A172 (cell line): ENCODE results near the gene CISD1. TPM values are rescaled to one million over a fixed set of nuclear protein-coding genes. Genes with fewer than 3 reads are reported as not detected.
A peak's percentile ranks its signal among the peaks of the same experiment; 100 is the strongest.
"Not testable (repeated sequence)": the region's sequence is repeated elsewhere in the genome, so short reads cannot be mapped to it uniquely, and the experiment has no call there.

Source experiments
- DNase-seq: peaks from one replicate; pipeline ENCODE4 v3.0.0-alpha.2; 2015; ENCODE audit warnings: low spot score
- total RNA-seq: library from RNA; depleted of rRNA; stranded (reverse); fragments of >200 nt; shearing (Covaris generic); gene quantifications from 2 replicates; pipeline ENCODE4 v1.2.3, GENCODE V29; 2014; rRNA removed

CISD1 gene
- total RNA-seq, result 31.9 and 71.3 TPM in 2 replicates

GRCh38 chr10:58268946-58269781, at the start of gene CISD1:
Gene CISD1, plus strand, starts transcription at chr10:58269162. Its CDS starts 112 bp downstream, at chr10:58269274.
- DNase-seq, result peak; percentile 98

DNA sequence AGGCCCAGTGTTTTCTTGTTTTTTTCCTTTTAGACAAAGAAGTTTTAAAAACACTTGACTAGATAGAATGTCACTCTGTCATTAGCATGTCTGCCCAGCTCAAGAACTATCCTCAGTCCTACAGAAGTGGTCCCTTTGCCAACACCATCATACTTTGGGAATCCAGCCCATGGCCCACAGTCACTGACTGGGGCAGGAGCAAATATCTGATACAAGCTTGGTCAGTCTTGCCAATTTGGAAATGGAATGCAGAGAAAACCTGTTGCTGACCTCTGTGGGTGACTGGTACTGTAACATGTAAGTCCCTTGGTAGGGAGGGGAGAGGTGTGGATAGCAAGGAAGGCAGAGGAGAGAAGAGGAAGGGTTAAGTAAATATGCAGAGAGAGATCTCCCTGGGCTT, 49.1 kb upstream of the CISD1 start:
- no peak for DNase-seq

- no peak for DNase-seq
Measured at GRCh38 chr10:58220769-58221451, 48.1 kb upstream of the CISD1 start.

GRCh38 chr10:58225654-58226053, 43.3 kb upstream of the CISD1 start:
- DNase-seq, result no peak

GRCh38 chr10:58229856-58230255, 39.1 kb upstream of the CISD1 start:
- not testable (repeated sequence) for DNase-seq

DNA sequence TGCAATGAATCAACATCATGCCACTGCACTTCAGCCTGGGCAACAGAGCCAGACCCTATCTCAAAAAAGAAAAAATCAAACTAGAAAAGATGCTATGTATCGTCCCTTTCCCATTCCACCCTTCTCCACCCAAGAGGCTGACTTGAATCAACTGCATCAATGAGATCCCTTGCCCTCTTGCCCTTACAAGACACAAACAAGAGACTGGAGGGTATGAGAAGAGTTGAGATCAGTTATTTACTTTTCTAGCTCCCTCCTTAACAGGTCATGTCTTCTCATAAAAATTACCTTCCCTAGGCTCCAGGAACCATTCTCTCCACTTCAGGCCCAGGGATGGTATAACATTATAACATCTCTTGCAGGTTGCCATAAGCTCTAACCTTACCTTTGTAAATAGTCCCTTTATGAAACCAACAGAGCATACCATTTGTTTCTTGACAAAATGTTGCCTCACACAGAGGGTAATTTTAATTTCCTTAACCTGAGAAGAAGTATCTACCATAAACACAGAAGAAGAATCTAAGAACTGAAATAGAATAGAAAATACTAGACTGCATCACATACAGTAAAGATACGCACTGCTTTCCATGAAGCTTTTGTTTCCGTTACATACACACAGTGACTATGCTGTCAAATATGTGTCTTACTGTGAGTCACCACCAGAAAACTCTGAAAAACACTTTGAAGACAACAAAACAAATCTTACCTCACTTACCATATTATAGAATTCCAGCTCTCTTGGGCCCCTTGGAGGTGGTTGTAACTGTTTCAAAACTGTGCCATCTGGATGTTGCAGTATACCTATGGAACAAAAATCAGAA, 31.7 kb upstream of the CISD1 start:
- peak; percentile 86 for DNase-seq

GRCh38 chr10:58239561-58240169, 29.3 kb upstream of the CISD1 start:
- no peak for DNase-seq

DNA sequence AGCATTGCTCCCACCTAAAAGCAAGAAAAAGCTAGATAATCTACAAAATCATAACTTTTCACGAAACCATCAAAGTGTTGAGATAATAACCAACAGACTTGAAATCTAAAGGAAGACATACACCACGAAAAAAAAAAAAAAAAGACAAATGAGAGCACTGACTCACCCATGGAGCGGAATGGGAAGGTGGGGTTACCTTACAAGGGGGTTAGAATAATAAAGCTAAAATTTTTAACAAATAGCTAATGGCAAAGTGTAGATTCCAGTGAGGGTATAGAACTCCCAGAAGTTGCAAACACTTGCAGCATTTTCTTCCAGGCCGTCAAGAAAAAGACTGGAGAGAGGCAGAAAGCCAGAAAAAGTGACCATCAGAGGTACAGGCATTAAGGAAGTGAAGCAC, 28.4 kb upstream of the CISD1 start:
- DNase-seq, result peak; percentile 28

- DNase-seq, result no peak
Measured at GRCh38 chr10:58241346-58241745, 27.6 kb upstream of the CISD1 start.

DNA sequence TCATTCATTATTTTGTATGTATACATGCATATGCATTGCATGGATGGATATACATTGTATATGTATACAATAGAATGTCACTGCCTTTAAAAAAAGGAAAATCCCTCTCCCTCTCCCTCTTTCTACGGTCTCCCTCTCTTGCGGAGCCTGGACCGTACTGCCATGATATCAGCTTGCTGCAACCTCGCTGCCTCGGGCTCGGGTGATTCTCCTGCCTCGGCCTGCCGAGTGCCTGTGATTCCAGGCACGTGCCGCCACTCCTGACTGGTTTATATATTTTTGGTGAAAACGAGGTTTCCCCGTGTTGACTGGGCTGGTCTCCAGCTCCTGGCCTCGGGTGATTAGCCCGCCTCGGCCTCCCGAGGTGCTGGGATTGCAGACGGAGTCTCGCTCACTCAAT, 25.7 kb upstream of the CISD1 start:
- no peak for DNase-seq

DNA sequence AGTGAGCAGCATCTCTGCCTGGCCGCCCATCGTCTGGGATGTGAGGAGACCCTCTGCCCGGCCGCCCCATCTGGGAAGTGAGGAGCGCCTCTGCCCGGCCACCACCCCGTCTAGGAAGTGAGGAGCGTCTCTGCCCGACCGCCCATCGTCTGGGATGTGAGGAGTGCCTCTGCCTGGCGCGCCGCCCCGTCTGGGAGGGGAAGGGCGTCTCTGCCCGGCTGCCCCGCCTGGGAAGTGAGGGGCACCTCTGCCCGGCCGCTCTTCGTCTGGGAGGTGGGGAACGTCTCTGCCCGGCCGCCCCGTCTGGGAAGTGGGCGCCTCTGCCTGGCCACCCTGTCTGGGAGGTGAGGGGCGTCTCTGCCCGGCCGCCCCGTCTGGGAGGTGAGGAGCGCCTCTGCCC, 25.2 kb upstream of the CISD1 start:
- DNase-seq, result not testable (repeated sequence)

DNA sequence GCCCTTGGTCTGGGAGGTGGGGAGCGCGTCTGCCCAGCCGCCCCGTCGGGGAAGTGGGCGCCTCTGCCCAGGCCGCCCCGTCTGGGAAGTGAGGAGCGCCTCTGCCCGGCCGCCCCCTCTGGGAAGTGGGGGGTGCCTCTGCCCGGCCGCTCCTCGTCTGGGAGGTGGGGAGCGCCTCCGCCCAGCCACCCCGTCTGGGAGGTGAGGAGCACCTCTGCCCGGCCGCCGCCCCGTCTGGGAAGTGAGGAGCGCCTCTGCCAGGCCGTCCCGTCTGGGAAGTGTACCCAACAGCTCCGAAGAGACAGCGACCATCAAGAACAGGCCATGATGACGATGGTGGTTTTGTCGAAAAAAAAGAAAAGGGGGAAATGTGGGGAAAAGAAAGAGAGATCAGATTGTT, 24.7 kb upstream of the CISD1 start:
- DNase-seq, result not testable (repeated sequence)

DNA sequence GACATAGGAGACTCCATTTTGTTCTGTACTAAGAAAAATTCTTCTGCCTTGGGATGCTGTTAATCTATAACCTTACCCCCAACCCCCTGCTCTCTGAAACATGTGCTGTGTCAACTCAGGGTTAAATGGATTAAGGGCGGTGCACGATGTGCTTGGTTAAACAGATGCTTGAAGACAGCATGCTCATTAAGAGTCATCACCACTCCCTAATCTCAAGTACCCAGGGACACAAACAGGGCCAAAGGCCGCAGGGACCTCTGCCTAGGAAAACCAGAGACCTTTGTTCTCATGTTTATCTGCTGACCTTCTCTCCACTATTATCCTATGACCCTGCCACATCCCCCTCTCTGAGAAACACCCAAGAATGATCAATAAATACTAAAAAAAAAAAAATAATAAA, 24.3 kb upstream of the CISD1 start:
- not testable (repeated sequence) for DNase-seq

- no peak for DNase-seq
Measured at GRCh38 chr10:58253184-58253583, 15.8 kb upstream of the CISD1 start.

GRCh38 chr10:58254644-58255043, 14.3 kb upstream of the CISD1 start:
- no peak for DNase-seq

DNA sequence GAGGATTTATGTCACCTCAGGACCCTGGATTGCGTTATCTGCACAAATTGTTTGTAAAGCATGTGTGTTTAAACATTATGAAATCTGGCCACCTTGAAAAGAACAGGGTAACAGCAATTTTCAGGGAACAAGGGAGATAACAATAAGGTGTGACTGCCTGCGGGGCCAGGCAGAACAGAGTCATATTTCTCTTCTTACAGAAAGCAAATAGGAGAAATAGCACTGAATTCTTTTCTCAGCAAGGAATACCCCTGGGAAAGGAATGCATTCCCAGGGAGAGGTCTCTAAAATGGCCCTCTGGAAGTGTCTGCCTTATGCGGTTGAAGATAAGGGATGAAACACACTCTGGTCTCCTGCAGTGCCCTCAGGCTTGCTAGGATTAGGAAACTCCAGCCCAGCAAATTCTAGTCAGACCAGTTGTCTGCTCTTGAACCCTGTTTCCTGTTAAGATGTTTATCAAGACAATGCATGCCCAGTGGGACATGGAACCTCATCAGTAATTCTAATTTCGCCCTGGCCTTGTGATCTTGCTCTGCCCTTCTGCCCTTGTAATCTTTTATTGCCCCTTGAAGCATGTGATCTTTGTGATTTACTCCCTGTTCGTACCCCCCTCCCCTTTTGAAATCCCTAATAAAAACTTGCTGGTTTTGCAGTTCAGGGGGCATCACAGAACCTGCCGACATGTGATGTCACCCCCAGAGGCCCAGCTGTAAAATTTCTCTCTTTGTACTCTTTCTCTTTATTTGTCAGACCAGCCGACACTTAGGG, 12.8 kb upstream of the CISD1 start:
- DNase-seq, result not testable (repeated sequence)

DNA sequence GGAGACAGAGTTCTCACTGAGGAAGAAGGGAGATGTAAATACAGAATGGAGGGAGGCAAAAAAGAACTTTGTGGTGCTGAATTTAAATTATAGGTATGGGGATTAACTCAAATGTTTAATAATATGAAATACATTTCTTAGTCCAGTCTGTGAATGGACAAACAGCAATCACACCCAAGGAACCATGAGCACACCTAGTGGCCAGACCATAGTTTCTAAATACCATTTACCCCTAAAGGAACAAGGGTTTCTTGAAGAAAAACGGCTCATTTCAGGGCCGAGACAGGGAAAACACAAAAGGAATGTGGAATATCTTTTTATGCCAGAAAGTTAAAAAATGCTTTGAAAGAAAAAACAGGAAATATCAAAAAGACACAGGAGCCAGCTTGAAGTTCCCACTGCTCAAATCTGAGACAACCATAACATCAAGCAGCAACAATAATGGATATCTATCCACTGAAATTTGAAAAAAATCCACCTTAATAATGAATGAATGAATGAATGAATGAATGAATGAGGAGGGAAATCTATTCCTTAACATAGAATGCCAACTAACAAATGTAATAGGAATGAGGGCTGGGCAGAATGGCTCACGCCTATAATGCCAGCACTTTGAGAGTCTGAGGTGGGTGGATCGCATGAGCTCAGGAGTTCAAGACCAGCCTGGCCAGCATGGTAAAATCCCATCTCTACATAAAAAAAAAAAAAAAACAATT, 9.8 kb upstream of the CISD1 start:
- no peak for DNase-seq

GRCh38 chr10:58260334-58260733, 8.6 kb upstream of the CISD1 start:
- no peak for DNase-seq

DNA sequence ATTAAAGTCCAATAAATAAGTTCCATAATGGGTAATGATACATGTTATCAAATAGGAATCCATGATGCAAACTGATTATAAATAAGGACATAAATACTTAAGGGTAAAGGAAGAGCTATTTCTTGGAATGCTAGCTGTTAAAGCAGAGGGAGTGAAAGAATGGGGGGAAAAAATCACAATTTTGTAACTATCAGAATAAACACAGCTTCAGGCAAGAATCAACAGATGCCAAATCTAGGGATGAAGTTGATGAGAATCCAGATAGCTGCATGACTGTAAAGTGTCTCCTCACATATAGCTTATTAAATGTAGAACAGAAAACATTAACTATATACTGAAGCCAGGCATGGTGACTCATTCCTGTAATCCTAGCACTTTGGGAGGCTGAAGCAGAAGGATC, 6.2 kb upstream of the CISD1 start:
- no peak for DNase-seq

DNA sequence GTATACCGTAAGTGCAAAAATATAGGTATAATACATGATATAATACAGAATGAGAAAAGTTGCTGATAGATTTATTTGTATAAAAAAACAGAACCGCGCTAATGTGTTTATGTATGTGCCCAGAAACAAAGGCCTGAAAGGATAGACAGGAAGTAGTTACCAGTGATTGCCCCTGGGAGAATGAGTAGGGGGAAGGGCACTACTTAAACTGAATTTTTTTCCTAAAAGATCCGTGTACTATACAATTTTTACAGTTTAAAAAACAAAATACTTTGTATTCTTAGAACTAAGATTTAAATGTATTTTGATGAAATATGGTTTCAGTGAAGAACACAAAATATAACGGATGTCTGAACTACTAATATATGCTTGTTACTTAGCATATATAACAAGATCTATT, 4.2 kb upstream of the CISD1 start:
- DNase-seq, result no peak
